Lower lobe of right lung (tissue), 2 donors: ENCODE data around the gene HOOK1. TPM values are rescaled to one million over a fixed set of nuclear protein-coding genes. Genes with fewer than 3 reads are reported as not detected.

Experiments
- ATAC-seq, 2 donors: fragments of 200-7000 bp; cut with Tn5 transposase; one replicate each; pipeline ENCODE4 v1.9.1; 2020 to 2022; ENCODE audit warnings: mild to moderate bottlenecking in 2 of 2, moderate library complexity in 2 of 2
- DNase-seq: peaks from one replicate; pipeline ENCODE4 v3.0.0-alpha.2; 2020
- H3K27ac ChIP-seq: fragments of 200-600 bp; one replicate; pipeline ENCODE4 v1.8.0; 2022
- H3K27me3 ChIP-seq: fragments of 200-600 bp; one replicate; pipeline ENCODE4 v1.8.0; 2022; ENCODE audit warnings: low read depth
- H3K36me3 ChIP-seq: fragments of 200-600 bp; one replicate; pipeline ENCODE4 v1.8.0; 2022; ENCODE audit warnings: mild to moderate bottlenecking
- H3K4me1 ChIP-seq: fragments of 200-600 bp; one replicate; pipeline ENCODE4 v1.8.0; 2022
- H3K4me3 ChIP-seq: fragments of 200-600 bp; one replicate; pipeline ENCODE4 v1.8.0; 2022; ENCODE audit warnings: mild to moderate bottlenecking
- H3K9me3 ChIP-seq: fragments of 200-600 bp; one replicate; pipeline ENCODE4 v1.8.0; 2022
- CTCF ChIP-seq: fragments of 200-600 bp; IDR thresholded peaks from one replicate; pipeline ENCODE4 v1.8.0; 2022; ENCODE audit warnings: antibody characterized with exemption, mild to moderate bottlenecking
- intact Hi-C: fragments of 100-400 bp; cut with DNase I; formaldehyde crosslinking; loops from one replicate; pipeline ENCODE4 v1.11.0; 2022
- total RNA-seq: library from RNA; stranded (reverse); fragmentation: NEBNext Ultra II Directional; extraction: Animal tissue kit (Norgen Biotek cat#: 25700); gene quantifications from one replicate; pipeline ENCODE4 v1.2.1, GENCODE V29; 2021
- donor health status: DM: no; HTN: yes; CAD: no; lungs with severe emphysema.

HOOK1 gene
- total RNA-seq, 1 donor from 2014 or later: 14.7 TPM

GRCh38 chr1:59857679-59858354 lies 43.1 kb downstream of the HOOK1 start:
- Histone ChIP-seq H3K9me3 (no peaks in the 10 kb centered on the region), H3K27me3 (no peaks in the 10 kb centered on the region), H3K4me1 (no peaks in the 10 kb centered on the region), H3K27ac (no peak overlapping the region), H3K36me3 (no peaks in the 10 kb centered on the region), H3K4me3 (no peak overlapping the region)
- intact Hi-C loops: no loop called here
- ATAC-seq (no peak), DNase-seq (no peak)
- no peak for TF ChIP-seq CTCF

GRCh38 chr1:59866462-59866861 lies 51.7 kb downstream of the HOOK1 start:
- peaks cover 3% of the 10 kb centered on the region for H3K36me3 ChIP-seq
- TF ChIP-seq CTCF: no peak
- H3K27me3 ChIP-seq: no peaks in the 10 kb centered on the region
- DNase-seq: no peak
- H3K4me3 ChIP-seq: no peak overlapping the region
- H3K9me3 ChIP-seq: no peaks in the 10 kb centered on the region
- H3K4me1 ChIP-seq: no peaks in the 10 kb centered on the region
- ATAC-seq: no peak
- no peak overlapping the region for H3K27ac ChIP-seq
- intact Hi-C loops: no loop called here

- no peak overlapping the region for H3K4me3 ChIP-seq
- intact Hi-C loops: no loop called here
- ATAC-seq (no peak), DNase-seq (no peak)
- no peak overlapping the region for H3K27ac ChIP-seq
- no peaks in the 10 kb centered on the region for H3K9me3 ChIP-seq
- no peak for TF ChIP-seq CTCF
- H3K27me3 ChIP-seq: no peaks in the 10 kb centered on the region
- H3K4me1 ChIP-seq: no peaks in the 10 kb centered on the region
- no peaks in the 10 kb centered on the region for H3K36me3 ChIP-seq
Observed at GRCh38 chr1:59871746-59872145, 57.0 kb downstream of the HOOK1 start.

GRCh38 chr1:59877108-59877682 lies 62.4 kb downstream of the HOOK1 start:
- no peaks in the 10 kb centered on the region for H3K27me3 ChIP-seq
- H3K9me3 ChIP-seq: peaks cover 8% of the 10 kb centered on the region
- ATAC-seq: no peak
- no peak overlapping the region for H3K4me3 ChIP-seq
- no peak for DNase-seq
- no peak overlapping the region for H3K27ac ChIP-seq
- no peaks in the 10 kb centered on the region for H3K4me1 ChIP-seq
- TF ChIP-seq CTCF: no peak
- intact Hi-C loops: no loop called here
- no peaks in the 10 kb centered on the region for H3K36me3 ChIP-seq

GRCh38 chr1:59878370-59878769 lies 63.6 kb downstream of the HOOK1 start:
- DNase-seq: no peak

More at GRCh38 chr1:59878370-59878769, 63.6 kb downstream of the HOOK1 start:
- H3K9me3 ChIP-seq: peaks cover 8% of the 10 kb centered on the region
- ATAC-seq: no peak
- no peaks in the 10 kb centered on the region for H3K4me1 ChIP-seq
- no peak for TF ChIP-seq CTCF
- H3K27ac ChIP-seq: no peak overlapping the region
- H3K36me3 ChIP-seq: no peaks in the 10 kb centered on the region
- H3K27me3 ChIP-seq: no peaks in the 10 kb centered on the region
- intact Hi-C loops: no loop called here
- H3K4me3 ChIP-seq: no peak overlapping the region
